ENCODE measurements around the gene CEP120.

Gene CEP120

GRCh38 chr5:123448743-123449142 lies 25.5 kb upstream of the CEP120 start:
- Histone ChIP-seq H4K20me1 (ENCODE audit: control insufficient read depth, insufficient read depth, low read depth, low read length) (no peaks in the 10 kb centered on the region), H3K27me3 (ENCODE audit: control insufficient read depth, low read length) (0 out of 2 replicates have a peak, but pooled peaks cover 2% of the 10 kb centered on the region)

GRCh38 chr5:123448017-123448617 lies 24.9 kb upstream of the CEP120 start:
- Histone ChIP-seq H3K27me3 (ENCODE audit: control insufficient read depth, low read length) (0 out of 2 replicates have a peak, but pooled peaks cover 2% of the 10 kb centered on the region), H3K4me3 (ENCODE audit: low read length) (no peak overlapping the region), H3K4me2 (ENCODE audit: low read length) (no peak overlapping the region), H3K36me3 (ENCODE audit: control insufficient read depth, low read length) (no peaks in the 10 kb centered on the region), H3K79me2 (ENCODE audit: control insufficient read depth, low read length) (no peaks in the 10 kb centered on the region), H4K20me1 (ENCODE audit: control insufficient read depth, insufficient read depth, low read depth, low read length) (no peaks in the 10 kb centered on the region), H3F3A (ENCODE audit: control insufficient read depth, insufficient read depth) (no peaks in the 10 kb centered on the region), H3K9me2 (replicated peaks; ENCODE audit: control insufficient read depth, low read length) (no peaks in the 10 kb centered on the region), H3K4me1 (ENCODE audit: control insufficient read depth, low read length) (no peaks in the 10 kb centered on the region), H3K9me3 (ENCODE audit: control insufficient read depth, insufficient read depth, low read length) (no peaks in the 10 kb centered on the region), H3K27ac (ENCODE audit: low read depth, low read length) (no peak overlapping the region)
- TF ChIP-seq EZH2phosphoT487 (IDR thresholded peaks at IDR 0.05; ENCODE audit: borderline replicate concordance, low read length) = no peak
- TF ChIP-seq, protein P1, sequence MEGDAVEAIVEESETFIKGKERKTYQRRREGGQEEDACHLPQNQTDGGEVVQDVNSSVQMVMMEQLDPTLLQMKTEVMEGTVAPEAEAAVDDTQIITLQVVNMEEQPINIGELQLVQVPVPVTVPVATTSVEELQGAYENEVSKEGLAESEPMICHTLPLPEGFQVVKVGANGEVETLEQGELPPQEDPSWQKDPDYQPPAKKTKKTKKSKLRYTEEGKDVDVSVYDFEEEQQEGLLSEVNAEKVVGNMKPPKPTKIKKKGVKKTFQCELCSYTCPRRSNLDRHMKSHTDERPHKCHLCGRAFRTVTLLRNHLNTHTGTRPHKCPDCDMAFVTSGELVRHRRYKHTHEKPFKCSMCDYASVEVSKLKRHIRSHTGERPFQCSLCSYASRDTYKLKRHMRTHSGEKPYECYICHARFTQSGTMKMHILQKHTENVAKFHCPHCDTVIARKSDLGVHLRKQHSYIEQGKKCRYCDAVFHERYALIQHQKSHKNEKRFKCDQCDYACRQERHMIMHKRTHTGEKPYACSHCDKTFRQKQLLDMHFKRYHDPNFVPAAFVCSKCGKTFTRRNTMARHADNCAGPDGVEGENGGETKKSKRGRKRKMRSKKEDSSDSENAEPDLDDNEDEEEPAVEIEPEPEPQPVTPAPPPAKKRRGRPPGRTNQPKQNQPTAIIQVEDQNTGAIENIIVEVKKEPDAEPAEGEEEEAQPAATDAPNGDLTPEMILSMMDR (IDR thresholded peaks at IDR 0.05; ENCODE audit: low read depth, low read length, poor library complexity, severe bottlenecking) = no peak

More at GRCh38 chr5:123448743-123449142, 25.5 kb upstream of the CEP120 start:
- H3K36me3 ChIP-seq (ENCODE audit: control insufficient read depth, low read length) = no peaks in the 10 kb centered on the region
- no peak for TF ChIP-seq EZH2phosphoT487 (IDR thresholded peaks at IDR 0.05; ENCODE audit: borderline replicate concordance, low read length)
- TF ChIP-seq, protein P1 (IDR thresholded peaks at IDR 0.05; ENCODE audit: low read depth, low read length, poor library complexity, severe bottlenecking) = no peak
- no peak overlapping the region for H3K27ac ChIP-seq (ENCODE audit: low read depth, low read length)
- H3K4me1 ChIP-seq (ENCODE audit: control insufficient read depth, low read length) = no peaks in the 10 kb centered on the region
- no peaks in the 10 kb centered on the region for H3F3A ChIP-seq (ENCODE audit: control insufficient read depth, insufficient read depth)
- H3K9me3 ChIP-seq (ENCODE audit: control insufficient read depth, insufficient read depth, low read length) = no peaks in the 10 kb centered on the region
- no peak overlapping the region for H3K4me3 ChIP-seq (ENCODE audit: low read length)
- H3K4me2 ChIP-seq (ENCODE audit: low read length) = no peak overlapping the region
- H3K9me2 ChIP-seq (replicated peaks; ENCODE audit: control insufficient read depth, low read length) = no peaks in the 10 kb centered on the region
- H3K79me2 ChIP-seq (ENCODE audit: control insufficient read depth, low read length) = no peaks in the 10 kb centered on the region

DNA sequence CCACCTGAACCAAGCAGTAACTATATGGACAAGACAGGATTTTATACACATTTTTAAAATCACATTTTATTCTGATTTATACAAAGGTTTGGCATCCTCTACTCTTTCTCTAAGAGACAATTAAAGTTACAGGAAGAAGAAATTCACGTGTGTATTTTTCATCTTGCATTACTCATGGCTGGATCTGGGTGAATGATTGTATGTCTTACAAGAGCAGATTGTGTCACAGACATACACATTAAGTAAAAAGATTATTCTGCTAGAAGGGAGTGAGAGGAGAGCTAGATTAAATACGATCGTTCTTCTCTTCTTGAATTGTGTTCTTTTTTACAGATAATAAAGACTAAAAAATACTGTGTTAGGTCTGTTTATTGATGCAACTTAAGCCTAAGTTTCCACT lies 20.8 kb upstream of the CEP120 start:
- H3K4me1 ChIP-seq (ENCODE audit: control insufficient read depth, low read length) = no peaks in the 10 kb centered on the region; the same call in 1 of the 2 replicates
- no peaks in the 10 kb centered on the region for H3K9me2 ChIP-seq (replicated peaks; ENCODE audit: control insufficient read depth, low read length)
- H3F3A ChIP-seq (ENCODE audit: control insufficient read depth, insufficient read depth) = no peaks in the 10 kb centered on the region
- no peaks in the 10 kb centered on the region for H3K9me3 ChIP-seq (ENCODE audit: control insufficient read depth, insufficient read depth, low read length)
- no peaks in the 10 kb centered on the region for H4K20me1 ChIP-seq (ENCODE audit: control insufficient read depth, insufficient read depth, low read depth, low read length)
- no peak overlapping the region for H3K4me2 ChIP-seq (ENCODE audit: low read length)
- TF ChIP-seq EZH2phosphoT487 (IDR thresholded peaks at IDR 0.05; ENCODE audit: borderline replicate concordance, low read length) = no peak
- TF ChIP-seq, protein P1 (IDR thresholded peaks at IDR 0.05; ENCODE audit: low read depth, low read length, poor library complexity, severe bottlenecking) = no peak
- H3K27ac ChIP-seq (ENCODE audit: low read depth, low read length) = no peak overlapping the region
- no peaks in the 10 kb centered on the region for H3K36me3 ChIP-seq (ENCODE audit: control insufficient read depth, low read length)
- H3K27me3 ChIP-seq (ENCODE audit: control insufficient read depth, low read length) = no peaks in the 10 kb centered on the region
- no peak overlapping the region for H3K4me3 ChIP-seq (ENCODE audit: low read length)
- no peaks in the 10 kb centered on the region for H3K79me2 ChIP-seq (ENCODE audit: control insufficient read depth, low read length)

Measured in DOHH2 (cell line).